Measurements from ENCODE around the gene BGLAP. TPM values are rescaled to one million over a fixed set of nuclear protein-coding genes. Genes with fewer than 3 reads are reported as not detected.

Gene BGLAP
- total and polyA plus RNA-seq, 2 donors from 2014 or later, result 1.7 to 1.8 TPM

DNA sequence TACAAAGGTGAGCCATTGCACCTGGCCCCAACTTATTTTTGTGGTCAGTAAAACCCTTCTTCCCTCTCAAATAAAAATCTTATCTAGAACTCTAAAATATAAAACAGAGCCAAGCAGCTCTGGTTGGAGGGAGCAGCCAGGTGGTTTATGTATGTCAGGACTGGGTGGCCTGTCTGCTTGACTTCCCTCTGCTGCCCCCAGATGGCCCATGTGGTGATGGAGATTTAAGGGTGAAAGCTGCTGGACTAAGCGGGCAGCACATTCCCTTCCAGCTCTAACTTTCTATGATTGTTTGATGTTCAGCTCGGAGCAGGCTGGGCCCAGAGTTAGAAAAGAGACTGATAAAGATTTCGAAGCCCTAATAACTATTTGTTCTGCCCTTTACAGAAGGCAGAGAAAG, 17.8 kb downstream of the BGLAP start:
- Histone ChIP-seq H3K4me3 (ENCODE audit: low read length in 3 of 3) (no peak overlapping the region), H3K9me3 (ENCODE audit: control insufficient read depth in 2 of 3, insufficient read depth in 1 of 3, low read length in 3 of 3) (no peaks in the 10 kb centered on the region), H3K36me3 (ENCODE audit: control insufficient read depth in 2 of 3, insufficient read depth in 3 of 3, low read length in 3 of 3) (peaks cover 0 to 63% (median 50%) of the 10 kb centered on the region in 3 donors), H3K9ac (ENCODE audit: low read length in 3 of 3) (no peak overlapping the region), H3K27me3 (ENCODE audit: control insufficient read depth, insufficient read depth, low read length) (no peaks in the 10 kb centered on the region), H3K4me1 (ENCODE audit: control insufficient read depth in 2 of 3, insufficient read depth in 2 of 3, low read depth in 1 of 3, low read length in 3 of 3) (no peaks in the 10 kb centered on the region), H3K27ac (ENCODE audit: low read depth in 2 of 2, low read length in 2 of 2) (no peak overlapping the region)
- intact Hi-C loops (cut with DNase I), result no loop called here
- no peak for FAIRE-seq
- TF ChIP-seq, protein P1, sequence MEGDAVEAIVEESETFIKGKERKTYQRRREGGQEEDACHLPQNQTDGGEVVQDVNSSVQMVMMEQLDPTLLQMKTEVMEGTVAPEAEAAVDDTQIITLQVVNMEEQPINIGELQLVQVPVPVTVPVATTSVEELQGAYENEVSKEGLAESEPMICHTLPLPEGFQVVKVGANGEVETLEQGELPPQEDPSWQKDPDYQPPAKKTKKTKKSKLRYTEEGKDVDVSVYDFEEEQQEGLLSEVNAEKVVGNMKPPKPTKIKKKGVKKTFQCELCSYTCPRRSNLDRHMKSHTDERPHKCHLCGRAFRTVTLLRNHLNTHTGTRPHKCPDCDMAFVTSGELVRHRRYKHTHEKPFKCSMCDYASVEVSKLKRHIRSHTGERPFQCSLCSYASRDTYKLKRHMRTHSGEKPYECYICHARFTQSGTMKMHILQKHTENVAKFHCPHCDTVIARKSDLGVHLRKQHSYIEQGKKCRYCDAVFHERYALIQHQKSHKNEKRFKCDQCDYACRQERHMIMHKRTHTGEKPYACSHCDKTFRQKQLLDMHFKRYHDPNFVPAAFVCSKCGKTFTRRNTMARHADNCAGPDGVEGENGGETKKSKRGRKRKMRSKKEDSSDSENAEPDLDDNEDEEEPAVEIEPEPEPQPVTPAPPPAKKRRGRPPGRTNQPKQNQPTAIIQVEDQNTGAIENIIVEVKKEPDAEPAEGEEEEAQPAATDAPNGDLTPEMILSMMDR (IDR thresholded peaks at IDR 0.05; ENCODE audit: borderline replicate concordance, extremely low read depth, insufficient read depth), result no peak
- peak in 2 of 5 donors; percentile 4 to 48 for DNase-seq

DNA sequence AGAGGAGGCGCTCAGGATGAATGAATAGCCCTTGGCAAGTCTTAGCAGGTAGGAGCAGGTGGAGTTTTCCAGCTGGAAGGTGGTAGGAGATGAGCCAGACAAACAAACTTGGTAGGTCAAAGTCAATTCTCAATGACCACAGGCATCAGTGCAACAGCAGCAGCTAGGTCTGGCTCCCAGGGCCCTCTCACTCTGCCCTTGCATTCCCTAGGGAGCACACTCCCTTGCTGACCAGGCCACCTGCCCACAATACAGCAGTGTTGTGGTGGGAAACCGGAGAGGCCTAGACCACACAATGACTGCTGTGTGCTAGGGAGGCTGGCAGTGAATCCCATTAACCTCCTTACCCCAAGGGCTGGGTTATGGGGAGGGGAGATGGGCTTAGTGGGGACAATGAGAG, 18.9 kb downstream of the BGLAP start:
- H3K9me3 ChIP-seq (ENCODE audit: control insufficient read depth in 2 of 3, insufficient read depth in 1 of 3, low read length in 3 of 3), result no peaks in the 10 kb centered on the region
- peaks cover 0 to 71% (median 55%) of the 10 kb centered on the region in 3 donors for H3K36me3 ChIP-seq (ENCODE audit: control insufficient read depth in 2 of 3, insufficient read depth in 3 of 3, low read length in 3 of 3)
- no peak overlapping the region for H3K27ac ChIP-seq (ENCODE audit: low read depth in 2 of 2, low read length in 2 of 2)
- H3K4me1 ChIP-seq (ENCODE audit: control insufficient read depth in 2 of 3, insufficient read depth in 2 of 3, low read depth in 1 of 3, low read length in 3 of 3), result no peaks in the 10 kb centered on the region
- TF ChIP-seq, protein P1 (IDR thresholded peaks at IDR 0.05; ENCODE audit: borderline replicate concordance, extremely low read depth, insufficient read depth), result no peak
- intact Hi-C loops (cut with DNase I), result no loop called here
- DNase-seq, result no peak
- no peak overlapping the region for H3K9ac ChIP-seq (ENCODE audit: low read length in 3 of 3)
- H3K4me3 ChIP-seq (ENCODE audit: low read length in 3 of 3), result no peak overlapping the region
- H3K27me3 ChIP-seq (ENCODE audit: control insufficient read depth, insufficient read depth, low read length), result no peaks in the 10 kb centered on the region
- no peak for FAIRE-seq

DNA sequence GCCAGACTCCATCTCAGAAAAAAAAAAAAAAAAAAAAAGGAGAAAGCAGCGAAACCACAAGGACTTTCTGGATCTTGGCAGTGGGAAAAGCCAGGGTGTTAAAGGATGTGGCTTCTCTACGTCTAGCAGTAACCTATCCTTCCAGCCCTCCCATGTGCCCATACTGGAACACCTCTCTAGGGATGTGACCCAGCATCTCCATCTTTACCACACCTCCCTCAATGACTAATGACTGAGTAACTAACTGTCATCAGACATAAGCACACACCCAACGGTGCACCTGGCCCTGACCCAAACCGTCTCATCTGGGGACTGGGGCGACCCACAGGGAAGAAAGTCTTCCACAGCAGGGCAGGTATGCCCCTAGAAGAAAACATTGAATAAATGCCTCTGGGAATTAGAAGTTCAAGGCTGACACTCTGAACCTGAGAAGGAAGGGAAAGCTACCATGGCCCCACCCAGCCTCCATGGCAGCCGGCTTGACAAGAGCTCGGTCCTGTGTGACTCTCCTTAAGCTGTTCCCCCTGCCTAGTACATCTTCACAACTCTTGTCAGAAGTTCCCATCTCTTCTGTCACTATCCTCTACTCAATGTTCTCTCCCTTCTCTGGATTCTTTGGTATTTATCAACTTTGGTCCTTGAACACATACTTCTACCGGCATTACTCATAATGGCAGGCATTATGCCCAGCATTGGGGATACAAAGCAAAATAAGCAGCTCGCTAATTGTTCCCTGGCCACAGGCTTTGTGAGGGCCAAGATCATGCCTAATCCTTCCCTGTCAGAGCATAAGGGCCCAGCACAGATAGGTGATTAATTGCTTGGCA, 20.7 kb downstream of the BGLAP start:
- Histone ChIP-seq H3K27ac (ENCODE audit: low read depth in 2 of 2, low read length in 2 of 2) (no peak overlapping the region), H3K4me1 (ENCODE audit: control insufficient read depth in 2 of 3, insufficient read depth in 2 of 3, low read depth in 1 of 3, low read length in 3 of 3) (no peaks in the 10 kb centered on the region), H3K9me3 (ENCODE audit: control insufficient read depth in 2 of 3, insufficient read depth in 1 of 3, low read length in 3 of 3) (no peaks in the 10 kb centered on the region), H3K4me3 (ENCODE audit: low read length in 3 of 3) (no peak overlapping the region), H3K9ac (ENCODE audit: low read length in 3 of 3) (no peak overlapping the region), H3K36me3 (ENCODE audit: control insufficient read depth in 2 of 3, insufficient read depth in 3 of 3, low read length in 3 of 3) (peaks cover 4 to 77% (median 62%) of the 10 kb centered on the region in 3 donors), H3K27me3 (ENCODE audit: control insufficient read depth, insufficient read depth, low read length) (no peaks in the 10 kb centered on the region)
- DNase-seq (no peak), FAIRE-seq (no peak)
- intact Hi-C loops (cut with DNase I), result no loop called here
- TF ChIP-seq, protein P1 (IDR thresholded peaks at IDR 0.05; ENCODE audit: borderline replicate concordance, extremely low read depth, insufficient read depth), result no peak
